ENCODE data around the gene LAMP2.

Gene LAMP2

DNA sequence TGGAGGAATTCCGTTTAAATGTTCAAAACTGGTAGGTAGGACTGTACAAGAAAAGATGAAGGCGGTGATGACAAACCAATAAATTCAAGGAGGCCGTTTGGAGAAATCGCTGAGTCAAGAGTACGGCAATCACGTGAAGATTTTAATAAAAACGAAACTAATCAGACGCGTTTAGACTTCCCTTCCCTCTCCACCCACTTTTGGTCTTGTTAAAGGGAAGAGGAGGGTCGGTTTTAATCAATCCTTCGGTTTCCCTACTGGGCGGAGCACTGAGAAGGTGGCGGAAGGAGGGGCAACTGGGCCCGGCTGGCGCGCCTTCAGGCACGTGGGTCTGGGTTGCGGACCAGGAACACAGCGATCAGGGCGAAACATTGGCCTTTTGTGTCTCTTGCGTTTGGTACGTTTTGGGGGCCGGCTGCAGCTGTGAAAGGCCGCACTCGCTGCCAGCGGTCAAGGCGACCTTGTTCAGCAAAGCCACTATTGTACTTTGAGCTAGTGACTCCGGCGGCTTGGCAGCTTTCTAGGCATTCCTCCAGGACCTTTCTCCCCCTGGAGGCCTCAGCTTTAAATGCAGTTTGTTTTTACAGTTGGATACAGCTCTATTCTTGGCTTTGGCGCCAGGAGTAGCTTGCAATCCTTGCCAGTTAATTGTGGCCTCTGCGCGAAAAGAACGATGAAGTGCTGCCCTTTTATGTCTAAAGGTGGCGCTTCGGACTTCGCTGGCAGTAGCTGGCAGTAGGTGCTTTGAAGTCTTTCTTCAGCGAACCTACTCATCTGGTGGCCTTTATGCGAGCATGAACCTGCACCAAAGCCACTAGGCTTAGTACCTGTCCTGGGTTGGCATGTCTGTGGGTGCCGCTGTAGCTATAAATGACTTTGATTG is 16.8 kb upstream of the LAMP2 start (continued):
- TF ChIP-seq SETDB1 (IDR thresholded peaks at IDR 0.05; ENCODE audit: insufficient read length, low read length) (peak; percentile 24), ZNF157 (tag by site-specific recombination; IDR thresholded peaks at IDR 0.05) (no peak), ELK4 (IDR thresholded peaks at IDR 0.05; ENCODE audit: borderline replicate concordance, low read depth, low read length) (no peak), ZNF785 (tag by site-specific recombination; IDR thresholded peaks at IDR 0.05) (no peak), WT1 (tag by site-specific recombination; IDR thresholded peaks at IDR 0.05) (no peak), ZNF621 (tag by site-specific recombination; IDR thresholded peaks at IDR 0.05) (no peak), ZFP69B (tag by site-specific recombination; IDR thresholded peaks at IDR 0.05) (peak; percentile 64), MEIS1 (CRISPR knock-in tag; IDR thresholded peaks at IDR 0.05; ENCODE audit: borderline replicate concordance) (no peak), HOXD13 (CRISPR knock-in tag; IDR thresholded peaks at IDR 0.05; ENCODE audit: borderline replicate concordance) (no peak; the same call in 1 of the 2 replicates), HOXA7 (CRISPR knock-in tag; IDR thresholded peaks at IDR 0.05; ENCODE audit: borderline replicate concordance) (no peak), ZBTB7A (tag by site-specific recombination; IDR thresholded peaks at IDR 0.05; ENCODE audit: low read depth) (no peak), ZNF37A (tag by site-specific recombination; IDR thresholded peaks at IDR 0.05) (no peak), GLIS2 (tag by site-specific recombination; IDR thresholded peaks at IDR 0.05) (no peak), ZNF610 (tag by site-specific recombination; IDR thresholded peaks at IDR 0.05; ENCODE audit: borderline replicate concordance) (0 out of 2 replicates have a peak, but pooled peaks have one; percentile 48), ZNF791 (tag by site-specific recombination; IDR thresholded peaks at IDR 0.05) (no peak), TCF7L2 (IDR thresholded peaks at IDR 0.05; ENCODE audit: borderline replicate concordance, low read depth, low read length) (peak; percentile 64; the same call in 1 of the 2 replicates), ZSCAN23 (tag by site-specific recombination; IDR thresholded peaks at IDR 0.05) (no peak), ZNF280C (tag by site-specific recombination; IDR thresholded peaks at IDR 0.05) (no peak), ZNF549 (tag by site-specific recombination; IDR thresholded peaks at IDR 0.05) (no peak), SCRT1 (tag by site-specific recombination; IDR thresholded peaks at IDR 0.05; ENCODE audit: borderline replicate concordance) (no peak), ZNF571 (tag by site-specific recombination; IDR thresholded peaks at IDR 0.05) (no peak), ZNF629 (tag by site-specific recombination; IDR thresholded peaks at IDR 0.05) (peak; percentile 41; the same call in 1 of the 2 replicates), ZFP41 (tag by site-specific recombination; IDR thresholded peaks at IDR 0.05; ENCODE audit: borderline replicate concordance) (no peak), ZNF555 (tag by site-specific recombination; conservative IDR thresholded peaks at IDR 0.05) (no peak), ZNF600 (tag by site-specific recombination; IDR thresholded peaks at IDR 0.05) (0 out of 2 replicates have a peak, but pooled peaks have one; percentile 71), GLIS1 (tag by site-specific recombination; IDR thresholded peaks at IDR 0.05) (no peak), ATF2 (tag by site-specific recombination; IDR thresholded peaks at IDR 0.05; ENCODE audit: low read depth) (no peak), ZNF2 (tag by site-specific recombination; IDR thresholded peaks at IDR 0.05) (peak; percentile 89), ZNF837 (tag by site-specific recombination; IDR thresholded peaks at IDR 0.05) (no peak), ZNF660 (tag by site-specific recombination; IDR thresholded peaks at IDR 0.05) (no peak; the same call in 1 of the 2 replicates), ZNF24 (tag by site-specific recombination; IDR thresholded peaks at IDR 0.05) (no peak)
- TF ChIP-seq, protein P1, sequence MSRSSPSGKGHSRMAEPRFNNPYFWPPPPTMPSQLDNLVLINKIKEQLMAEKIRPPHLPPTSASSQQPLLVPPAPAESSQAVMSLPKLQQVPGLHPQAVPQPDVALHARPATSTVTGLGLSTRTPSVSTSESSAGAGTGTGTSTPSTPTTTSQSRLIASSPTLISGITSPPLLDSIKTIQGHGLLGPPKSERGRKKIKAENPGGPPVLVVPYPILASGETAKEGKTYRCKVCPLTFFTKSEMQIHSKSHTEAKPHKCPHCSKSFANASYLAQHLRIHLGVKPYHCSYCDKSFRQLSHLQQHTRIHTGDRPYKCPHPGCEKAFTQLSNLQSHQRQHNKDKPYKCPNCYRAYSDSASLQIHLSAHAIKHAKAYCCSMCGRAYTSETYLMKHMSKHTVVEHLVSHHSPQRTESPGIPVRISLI (tag by site-specific recombination; IDR thresholded peaks at IDR 0.05), result no peak
- TF ChIP-seq, protein P2, sequence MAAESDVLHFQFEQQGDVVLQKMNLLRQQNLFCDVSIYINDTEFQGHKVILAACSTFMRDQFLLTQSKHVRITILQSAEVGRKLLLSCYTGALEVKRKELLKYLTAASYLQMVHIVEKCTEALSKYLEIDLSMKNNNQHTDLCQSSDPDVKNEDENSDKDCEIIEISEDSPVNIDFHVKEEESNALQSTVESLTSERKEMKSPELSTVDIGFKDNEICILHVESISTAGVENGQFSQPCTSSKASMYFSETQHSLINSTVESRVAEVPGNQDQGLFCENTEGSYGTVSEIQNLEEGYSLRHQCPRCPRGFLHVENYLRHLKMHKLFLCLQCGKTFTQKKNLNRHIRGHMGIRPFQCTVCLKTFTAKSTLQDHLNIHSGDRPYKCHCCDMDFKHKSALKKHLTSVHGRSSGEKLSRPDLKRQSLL (tag by site-specific recombination; IDR thresholded peaks at IDR 0.05), result no peak
